Measurements from ENCODE around the gene MROH9. TPM values are rescaled to one million over a fixed set of nuclear protein-coding genes. Genes with fewer than 3 reads are reported as not detected.

Gene MROH9
- polyA plus RNA-seq, 4 donors = not detected

DNA sequence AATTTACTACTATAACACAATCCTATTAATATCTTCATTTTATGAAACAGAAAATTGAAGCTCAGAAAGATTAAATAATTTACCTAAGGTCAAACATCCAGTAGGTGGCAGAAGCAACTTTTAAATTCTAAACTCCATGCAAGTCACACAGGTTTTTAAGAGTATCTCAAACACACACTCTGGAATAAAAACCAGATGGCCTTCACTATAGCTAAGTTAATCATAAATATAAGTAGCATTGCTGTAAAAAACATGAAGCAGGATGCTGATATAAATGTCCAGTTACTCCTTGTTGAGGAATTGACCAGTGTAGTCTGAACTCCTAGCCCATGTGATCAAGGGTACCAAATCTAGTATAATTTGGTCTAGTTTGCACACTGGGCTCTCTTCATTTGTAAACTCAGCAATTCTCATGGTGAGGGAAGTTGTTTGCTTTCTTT is 146.0 kb downstream of the MROH9 start:
- no peak for DNase-seq (ENCODE audit: low read depth in 4 of 4, low spot score in 3 of 4)

DNA sequence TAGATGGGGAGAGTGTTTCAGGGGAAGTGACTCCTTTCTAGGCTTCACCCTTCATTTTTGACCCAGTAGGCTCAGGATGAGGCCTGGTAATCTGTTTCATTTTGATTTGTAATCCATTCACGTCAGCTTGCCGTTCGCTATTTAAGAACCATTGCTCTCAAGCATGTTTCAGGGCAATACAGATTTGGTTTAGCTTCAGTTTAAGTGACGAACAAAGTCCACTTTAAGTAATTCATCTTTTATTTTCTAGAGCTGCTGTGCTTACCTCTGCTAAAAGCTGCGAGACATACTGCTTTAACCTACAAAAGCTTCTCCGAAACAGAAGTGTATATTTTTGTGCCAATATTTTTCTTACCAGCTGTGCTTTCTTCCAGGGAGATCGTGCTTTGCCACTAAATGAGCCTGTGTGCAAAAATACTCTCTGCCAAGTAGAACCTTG is 146.4 kb downstream of the MROH9 start:
- DNase-seq (ENCODE audit: low read depth in 4 of 4, low spot score in 3 of 4) = no peak

DNA sequence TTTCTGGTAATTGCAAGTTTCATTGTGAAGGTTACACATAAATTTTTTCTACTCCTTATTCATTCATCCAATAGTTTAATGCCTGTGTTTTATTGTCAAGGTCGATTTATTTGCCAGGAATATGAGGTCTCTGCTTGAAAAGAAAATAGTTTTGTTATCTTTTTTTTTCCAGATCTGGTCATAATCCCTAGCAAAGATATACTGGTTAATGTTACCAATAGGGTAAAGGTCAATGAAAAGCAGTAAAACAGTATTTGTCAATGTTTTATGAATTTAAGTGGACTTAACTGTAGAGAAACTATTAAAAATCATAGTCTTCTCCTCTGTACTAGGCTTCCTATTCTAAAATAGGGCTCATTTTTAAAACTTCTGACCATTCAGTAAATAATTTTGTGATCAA is 147.3 kb downstream of the MROH9 start:
- no peak for DNase-seq (ENCODE audit: low read depth in 4 of 4, low spot score in 3 of 4)

GRCh38 chr1:171083222-171083621 is 147.9 kb downstream of the MROH9 start:
- DNase-seq (ENCODE audit: low read depth in 4 of 4, low spot score in 3 of 4) = no peak

DNA sequence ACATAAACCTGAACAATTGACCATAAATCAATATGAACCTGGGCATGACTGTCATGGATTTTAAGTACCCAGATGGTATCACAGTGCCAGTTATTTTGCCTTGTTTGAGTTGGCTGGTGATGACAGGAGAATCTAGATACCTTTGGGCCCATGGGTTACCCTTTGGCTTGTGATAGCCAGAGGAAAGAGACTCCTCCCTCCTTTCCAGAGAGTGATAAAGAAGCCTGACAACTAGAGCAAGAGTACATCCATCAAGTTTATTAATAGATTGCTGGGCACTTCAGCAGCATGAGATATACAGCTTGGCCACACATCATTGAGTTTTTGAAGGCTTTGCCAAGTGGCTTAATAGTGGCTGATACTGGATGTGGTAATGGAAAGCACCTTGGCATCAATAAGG is 148.8 kb downstream of the MROH9 start:
- no peak for DNase-seq (ENCODE audit: low read depth in 4 of 4, low spot score in 3 of 4)

- no peak for DNase-seq (ENCODE audit: low read depth in 4 of 4, low spot score in 3 of 4)
Measured at GRCh38 chr1:171084870-171085269, 149.5 kb downstream of the MROH9 start.

GRCh38 chr1:171087896-171088295 is 152.6 kb downstream of the MROH9 start:
- DNase-seq (ENCODE audit: low read depth in 4 of 4, low spot score in 3 of 4) = no peak

DNA sequence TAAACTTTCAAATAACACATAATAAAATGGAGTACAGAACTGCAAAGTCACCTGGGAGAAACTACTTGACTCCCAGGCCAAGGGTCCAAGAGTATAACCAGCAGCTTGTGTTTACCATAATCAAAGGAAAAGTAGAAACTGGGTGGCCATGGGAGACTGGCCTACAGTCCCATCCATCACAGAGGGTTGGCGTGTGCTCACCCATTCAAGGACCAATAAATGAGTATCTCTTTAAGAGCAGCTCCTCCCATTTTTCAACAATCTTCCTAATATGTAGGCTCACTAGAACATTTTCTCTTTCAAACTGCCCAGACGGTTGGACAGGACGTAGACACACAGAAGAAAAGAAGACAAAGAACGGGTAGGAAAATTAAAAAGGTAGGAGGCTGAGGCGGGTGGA is 155.3 kb downstream of the MROH9 start, which contains the start of gene FMO3:
Gene FMO3, plus strand, starts transcription at position 302 of the 400 bp plus-strand sequence. CDS start 1,754 bp downstream, outside the sequence.
- DNase-seq (ENCODE audit: low read depth in 4 of 4, low spot score in 3 of 4) = no peak

DNA sequence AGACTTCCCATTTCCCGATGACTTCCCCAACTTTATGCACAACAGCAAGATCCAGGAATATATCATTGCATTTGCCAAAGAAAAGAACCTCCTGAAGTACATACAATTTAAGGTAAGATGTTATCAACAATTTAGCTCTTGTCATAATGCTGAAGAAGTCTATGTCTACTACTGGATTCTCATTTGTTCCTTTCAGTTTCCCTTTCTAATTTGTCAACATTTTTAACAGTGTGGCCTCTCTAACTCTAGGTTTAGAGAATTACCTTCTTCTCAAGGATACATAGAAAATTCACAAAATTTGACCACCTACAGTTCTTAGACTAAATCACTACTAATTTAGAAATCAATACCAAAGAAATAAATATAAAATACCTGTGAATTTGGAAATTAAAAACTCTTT is 168.5 kb downstream of the MROH9 start:
- no peak for DNase-seq (ENCODE audit: low read depth in 4 of 4, low spot score in 3 of 4)

DNA sequence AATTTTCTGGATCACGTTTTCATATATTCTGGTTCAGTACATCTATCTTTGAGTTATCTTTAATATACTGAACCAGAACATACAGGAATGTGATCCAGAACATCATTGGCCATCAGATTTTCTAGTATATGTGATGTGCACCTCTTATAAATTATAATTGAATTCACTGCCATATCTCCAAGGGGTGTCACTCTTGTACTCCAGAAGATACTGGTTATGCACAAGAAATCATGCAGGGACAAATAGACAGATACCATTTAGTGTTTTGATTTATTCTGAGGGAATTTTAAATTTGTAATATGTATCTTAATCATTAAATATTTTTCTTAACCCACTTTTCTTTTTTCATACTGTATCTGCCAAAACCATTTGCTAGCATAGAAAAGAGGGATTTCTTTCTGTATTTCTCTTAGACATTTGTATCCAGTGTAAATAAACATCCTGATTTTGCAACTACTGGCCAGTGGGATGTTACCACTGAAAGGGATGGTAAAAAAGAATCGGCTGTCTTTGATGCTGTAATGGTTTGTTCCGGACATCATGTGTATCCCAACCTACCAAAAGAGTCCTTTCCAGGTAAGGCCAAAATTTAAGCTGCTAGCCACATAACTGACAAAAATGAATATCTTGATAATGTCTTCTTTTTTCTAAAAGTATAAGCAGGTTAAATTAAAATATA is 172.1 kb downstream of the MROH9 start:
- no peak for DNase-seq (ENCODE audit: low read depth in 4 of 4, low spot score in 3 of 4)

GRCh38 chr1:171107969-171108368 is 172.6 kb downstream of the MROH9 start:
- no peak for DNase-seq (ENCODE audit: low read depth in 4 of 4, low spot score in 3 of 4)

GRCh38 chr1:171109966-171110365 is 174.6 kb downstream of the MROH9 start:
- no peak for DNase-seq (ENCODE audit: low read depth in 4 of 4, low spot score in 3 of 4)

GRCh38 chr1:171110621-171111326 is 175.4 kb downstream of the MROH9 start:
- DNase-seq (ENCODE audit: low read depth in 4 of 4, low spot score in 3 of 4) = no peak

- no peak for DNase-seq (ENCODE audit: low read depth in 4 of 4, low spot score in 3 of 4)
Measured at GRCh38 chr1:171112119-171112518, 176.8 kb downstream of the MROH9 start.

DNA sequence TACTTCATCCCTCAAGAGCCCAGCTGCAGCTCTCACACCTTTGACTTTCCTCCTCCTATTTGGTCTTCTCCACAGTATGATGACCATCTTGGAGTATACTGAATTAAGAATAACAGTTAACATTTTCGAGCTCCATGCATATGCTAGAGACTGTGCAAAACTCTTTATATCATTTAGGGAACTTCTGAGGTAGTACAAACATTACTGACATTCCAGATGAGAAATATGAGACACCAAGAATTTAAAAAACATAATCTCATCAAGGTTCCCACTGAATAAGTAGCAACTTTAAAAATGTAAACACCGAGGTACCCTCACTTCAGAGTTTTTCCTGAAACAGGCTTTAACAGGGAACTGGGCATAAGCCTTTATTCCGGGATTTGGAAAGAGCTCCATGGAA is 178.0 kb downstream of the MROH9 start:
- no peak for DNase-seq (ENCODE audit: low read depth in 4 of 4, low spot score in 3 of 4)

Other genes with a start within 250 kb of the MROH9 start
- under 1 TPM in 2 of 4 donors, not detected in 2; 0.07 to 0.10 TPM for gene FMO3, start 155.4 kb downstream of the MROH9 start, polyA plus RNA-seq (ENCODE audit: insufficient read length in 4 of 4)
- 1 to 10 TPM in 3 of 4 donors, under 1 TPM in 1; 0.52 to 1.9 (median 1.6) TPM for gene FMO2, start 249.8 kb downstream of the MROH9 start, polyA plus RNA-seq (ENCODE audit: insufficient read length in 4 of 4)

All from right renal pelvis (tissue), 4 donors.